H9 (cell line): ENCODE results near the gene CCL16. TPM values are rescaled to one million over a fixed set of nuclear protein-coding genes. Genes with fewer than 3 reads are reported as not detected.

Source experiments
- DNase-seq: peaks from one replicate; pipeline ENCODE4 v3.0.0-alpha.2; 2017
- H2AFZ ChIP-seq: one replicate; pipeline ENCODE4 v1.6.1; 2013; ENCODE audit warnings: mild to moderate bottlenecking, low read length, control low read depth, moderate library complexity
- H2AK5ac ChIP-seq: 2 replicates; pipeline ENCODE4 v1.6.1; 2013; ENCODE audit warnings: low read length, control low read depth, mixed read lengths; ENCODE audit not compliant: insufficient read length
- H2BK120ac ChIP-seq: one replicate; pipeline ENCODE4 v1.6.1; 2013; ENCODE audit warnings: low read depth, mild to moderate bottlenecking, low read length, control low read depth, inconsistent platforms; ENCODE audit not compliant: poor library complexity, severe bottlenecking
- H2BK12ac ChIP-seq: 2 replicates; pipeline ENCODE4 v1.6.1; 2013; ENCODE audit warnings: low read length, control low read depth, mixed read lengths, low read depth; ENCODE audit not compliant: insufficient read length
- H2BK15ac ChIP-seq: 2 replicates; pipeline ENCODE4 v1.6.1; 2013; ENCODE audit warnings: low read depth, low read length, control low read depth
- H2BK20ac ChIP-seq: one replicate; pipeline ENCODE4 v1.6.1; 2013; ENCODE audit warnings: low read depth, mild to moderate bottlenecking, low read length, control low read depth, inconsistent platforms; ENCODE audit not compliant: poor library complexity, severe bottlenecking
- H2BK5ac ChIP-seq: 2 replicates; pipeline ENCODE4 v1.6.1; 2013; ENCODE audit warnings: low read length, control low read depth, mixed read lengths; ENCODE audit not compliant: insufficient read length
- H3K14ac ChIP-seq: 2 replicates; pipeline ENCODE4 v1.6.1; 2013; ENCODE audit warnings: low read length, control low read depth; ENCODE audit not compliant: insufficient read depth
- H3K18ac ChIP-seq: 2 replicates; pipeline ENCODE4 v1.6.1; 2013; ENCODE audit warnings: low read depth, mild to moderate bottlenecking, mixed read lengths, low read length, control low read depth; ENCODE audit not compliant: insufficient read length
- H3K23ac ChIP-seq: 2 replicates; pipeline ENCODE4 v1.6.1; 2013; ENCODE audit warnings: low read length, control low read depth, mixed read lengths, low read depth; ENCODE audit not compliant: insufficient read length
- H3K23me2 ChIP-seq: 2 replicates; pipeline ENCODE4 v1.6.1; 2013; ENCODE audit warnings: low read depth, mild to moderate bottlenecking, mixed read lengths, low read length, control low read depth; ENCODE audit not compliant: insufficient read length, poor library complexity, severe bottlenecking
- H3K27ac ChIP-seq: 2 replicates; pipeline ENCODE4 v1.5.1; 2013; ENCODE audit warnings: low read length, control low read depth, mixed read lengths, low read depth; ENCODE audit not compliant: insufficient read length
- H3K27me3 ChIP-seq: 2 replicates; pipeline ENCODE4 v1.6.1; 2013; ENCODE audit warnings: low read length, control low read depth, inconsistent platforms; ENCODE audit not compliant: insufficient read depth
- H3K4ac ChIP-seq: 2 replicates; pipeline ENCODE4 v1.6.1; 2013; ENCODE audit warnings: low read depth, mild to moderate bottlenecking, control low read depth, inconsistent platforms, low read length, moderate library complexity
- H3K4me1 ChIP-seq: 2 replicates; pipeline ENCODE4 v1.6.1; 2013; ENCODE audit warnings: low read length, control low read depth, inconsistent platforms; ENCODE audit not compliant: insufficient read depth
- H3K4me2 ChIP-seq: 2 replicates; pipeline ENCODE4 v1.6.1; 2013; ENCODE audit warnings: low read length, control low read depth, mixed read lengths; ENCODE audit not compliant: insufficient read length, insufficient read depth
- H3K56ac ChIP-seq: 2 replicates; pipeline ENCODE4 v1.6.1; 2013; ENCODE audit warnings: low read depth, mild to moderate bottlenecking, mixed read lengths, low read length, control low read depth; ENCODE audit not compliant: insufficient read length
- H3K79me1 ChIP-seq: 2 replicates; pipeline ENCODE4 v1.6.1; 2013; ENCODE audit warnings: low read depth, mild to moderate bottlenecking, moderate library complexity, low read length, control low read depth, inconsistent platforms; ENCODE audit not compliant: insufficient read depth, poor library complexity, severe bottlenecking
- H3K79me2 ChIP-seq: 2 replicates; pipeline ENCODE4 v1.6.1; 2013; ENCODE audit warnings: low read length, control low read depth, inconsistent platforms; ENCODE audit not compliant: insufficient read depth
- H3K9ac ChIP-seq: 2 replicates; pipeline ENCODE4 v1.6.1; 2013; ENCODE audit warnings: low read length, control low read depth, mixed read lengths; ENCODE audit not compliant: insufficient read length; ENCODE audit errors: extremely low read depth
- H3K9me3 ChIP-seq: one replicate; pipeline ENCODE4 v1.6.1; 2013; ENCODE audit warnings: low read depth, low read length, inconsistent platforms; ENCODE audit not compliant: control insufficient read depth
- H3T11ph ChIP-seq: one replicate; pipeline ENCODE4 v1.6.1; 2013; ENCODE audit warnings: mild to moderate bottlenecking, low read length, control low read depth, inconsistent platforms
- H4K20me1 ChIP-seq: one replicate; pipeline ENCODE4 v1.6.1; 2013; ENCODE audit not compliant: control insufficient read depth, insufficient read length, insufficient read depth
- H4K5ac ChIP-seq: 2 replicates; pipeline ENCODE4 v1.6.1; 2013; ENCODE audit warnings: low read depth, mild to moderate bottlenecking, mixed read lengths, low read length, control low read depth; ENCODE audit not compliant: insufficient read length
- H4K8ac ChIP-seq: replicated peaks from 2 replicates; pipeline ENCODE4 v1.6.1; 2013; ENCODE audit warnings: low read length, control low read depth, mixed read lengths, low read depth; ENCODE audit not compliant: insufficient read length
- H4K91ac ChIP-seq: 2 replicates; pipeline ENCODE4 v1.6.1; 2013; ENCODE audit warnings: low read depth, mild to moderate bottlenecking, moderate library complexity, mixed read lengths, low read length, control low read depth; ENCODE audit not compliant: insufficient read length
- H3K27ac Mint-ChIP-seq, 3 experiments: 2 replicates in 2 of 3; 3 replicates in 1 of 3; pipeline ENCODE4 v1.8.0; 2020 to 2021; ENCODE audit warnings: mixed read lengths in 3 of 3, mild to moderate bottlenecking in 1 of 3, moderate library complexity in 1 of 3
- H3K27me3 Mint-ChIP-seq: 2 replicates; pipeline ENCODE4 v1.8.0; 2021; ENCODE audit warnings: low read depth, mild to moderate bottlenecking, moderate library complexity, mixed read lengths
- H3K36me3 Mint-ChIP-seq, 3 experiments: 2 replicates in 2 of 3; 3 replicates in 1 of 3; pipeline ENCODE4 v1.8.0; 2020 to 2021; ENCODE audit warnings: low read depth in 3 of 3, mixed read lengths in 3 of 3; ENCODE audit not compliant: insufficient read depth in 1 of 3
- H3K4me1 Mint-ChIP-seq, 2 experiments: 2 replicates each; pipeline ENCODE4 v1.8.0; 2020; ENCODE audit warnings: mixed read lengths in 2 of 2
- H3K4me3 Mint-ChIP-seq, 2 experiments: 2 replicates in 1 of 2; 3 replicates in 1 of 2; pipeline ENCODE4 v1.8.0; 2020 to 2021; ENCODE audit warnings: mild to moderate bottlenecking in 2 of 2, mixed read lengths in 2 of 2, moderate library complexity in 1 of 2
- H3K9me3 Mint-ChIP-seq, 2 experiments: 2 replicates in 1 of 2; 3 replicates in 1 of 2; pipeline ENCODE4 v1.8.0; 2020; ENCODE audit warnings: mild to moderate bottlenecking in 2 of 2, mixed read lengths in 2 of 2, moderate library complexity in 1 of 2
- WGBS: extraction: QIAGEN DNeasy Blood & Tissue Kit; methylation state at CpG from one replicate; pipeline ENCODE4 v1.1.7; 2013; ENCODE audit warnings: missing lambda C conversion rate, low lambda C conversion rate, mixed read lengths; ENCODE audit not compliant: insufficient read length; ENCODE audit errors: extremely low coverage; 5-methylcytosine and 5-hydroxymethylcytosine counted together
- total RNA-seq: library from RNA; stranded (reverse); gene quantifications from 2 replicates; pipeline ENCODE4 v1.2.1, GENCODE V29; 2021
- TF ChIP-seq, protein P1 (sequence below): fragments of 200-600 bp; sonication (generic); conservative IDR thresholded peaks from 3 replicates; pipeline ENCODE4 v1.8.0; 2021; ENCODE audit warnings: antibody characterized with exemption, mild to moderate bottlenecking

The CCL16 gene
- total RNA-seq, 1 experiment from 2014 or later: not detected

DNA sequence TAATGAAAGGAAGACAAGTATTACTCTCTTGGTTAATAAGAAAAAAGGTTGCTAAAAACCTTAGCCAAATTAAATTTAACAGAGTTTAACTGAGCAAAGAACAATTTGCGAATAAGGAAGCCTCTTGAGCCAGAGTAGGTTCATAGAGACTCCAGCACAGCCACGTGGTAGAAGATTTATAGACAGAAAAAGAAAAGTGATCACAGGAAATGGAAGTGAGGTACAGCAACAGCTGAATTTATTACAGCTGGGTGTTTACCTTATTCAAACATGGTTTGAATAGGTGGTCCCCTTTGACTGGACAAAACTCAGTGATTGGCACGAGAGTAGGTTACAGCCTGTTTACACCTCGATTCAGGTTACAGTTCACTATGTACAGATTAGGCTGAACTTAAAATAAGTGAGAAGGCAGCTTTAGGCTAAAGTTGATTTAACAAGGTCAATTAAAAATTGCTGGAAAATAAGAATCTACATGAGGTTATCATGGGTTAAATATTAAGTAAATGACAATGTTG, 23.4 kb upstream of the CCL16 start:
- no CpG with 5 or more reads among the region's 4 CpGs for WGBS
- H3K4me1 Mint-ChIP-seq: peaks cover 5 to 7% of the 10 kb centered on the region in 2 experiments; a peak in 3 of 4 replicates
- no peaks in the 10 kb centered on the region for H3K23me2 ChIP-seq
- no peaks in the 10 kb centered on the region for H3K27me3 ChIP-seq
- no peak overlapping the region for H3T11ph ChIP-seq
- no peak overlapping the region for H2AK5ac ChIP-seq
- no peak overlapping the region for H3K18ac ChIP-seq
- no peak overlapping the region for H2BK12ac ChIP-seq
- H3K14ac ChIP-seq: no peak overlapping the region
- no peak overlapping the region for H3K4me3 Mint-ChIP-seq
- no peak overlapping the region for H3K23ac ChIP-seq
- H4K20me1 ChIP-seq: no peaks in the 10 kb centered on the region
- no peaks in the 10 kb centered on the region for H3K79me2 ChIP-seq
- TF ChIP-seq, protein P1, sequence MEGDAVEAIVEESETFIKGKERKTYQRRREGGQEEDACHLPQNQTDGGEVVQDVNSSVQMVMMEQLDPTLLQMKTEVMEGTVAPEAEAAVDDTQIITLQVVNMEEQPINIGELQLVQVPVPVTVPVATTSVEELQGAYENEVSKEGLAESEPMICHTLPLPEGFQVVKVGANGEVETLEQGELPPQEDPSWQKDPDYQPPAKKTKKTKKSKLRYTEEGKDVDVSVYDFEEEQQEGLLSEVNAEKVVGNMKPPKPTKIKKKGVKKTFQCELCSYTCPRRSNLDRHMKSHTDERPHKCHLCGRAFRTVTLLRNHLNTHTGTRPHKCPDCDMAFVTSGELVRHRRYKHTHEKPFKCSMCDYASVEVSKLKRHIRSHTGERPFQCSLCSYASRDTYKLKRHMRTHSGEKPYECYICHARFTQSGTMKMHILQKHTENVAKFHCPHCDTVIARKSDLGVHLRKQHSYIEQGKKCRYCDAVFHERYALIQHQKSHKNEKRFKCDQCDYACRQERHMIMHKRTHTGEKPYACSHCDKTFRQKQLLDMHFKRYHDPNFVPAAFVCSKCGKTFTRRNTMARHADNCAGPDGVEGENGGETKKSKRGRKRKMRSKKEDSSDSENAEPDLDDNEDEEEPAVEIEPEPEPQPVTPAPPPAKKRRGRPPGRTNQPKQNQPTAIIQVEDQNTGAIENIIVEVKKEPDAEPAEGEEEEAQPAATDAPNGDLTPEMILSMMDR: no peak
- peaks cover 0 to 5% (median 3%) of the 10 kb centered on the region in 3 experiments; a peak in 4 of 7 replicates for H3K36me3 Mint-ChIP-seq
- H2BK20ac ChIP-seq: no peak overlapping the region
- no peak overlapping the region for H3K4me2 ChIP-seq
- H2BK120ac ChIP-seq: no peak overlapping the region
- no peak overlapping the region for H4K91ac ChIP-seq
- no peak for DNase-seq
- H4K8ac ChIP-seq: no peak overlapping the region
- no peak overlapping the region for H4K5ac ChIP-seq
- H2AFZ ChIP-seq: no peak overlapping the region
- no peak overlapping the region for H3K56ac ChIP-seq
- peaks cover 15 to 19% of the 10 kb centered on the region in 2 experiments for H3K9me3 Mint-ChIP-seq
- no peak overlapping the region for H3K27ac Mint-ChIP-seq
- H2BK5ac ChIP-seq: no peak overlapping the region
- no peaks in the 10 kb centered on the region for H3K9me3 ChIP-seq
- no peaks in the 10 kb centered on the region for H3K4me1 ChIP-seq
- H3K4ac ChIP-seq: no peak overlapping the region
- no peaks in the 10 kb centered on the region for H3K79me1 ChIP-seq
- peaks cover 7% of the 10 kb centered on the region for H3K27me3 Mint-ChIP-seq
- no peak overlapping the region for H2BK15ac ChIP-seq
- H3K27ac ChIP-seq: no peak overlapping the region
- no peak overlapping the region for H3K9ac ChIP-seq
